ENCODE measurements around the gene KAZN.

Gene KAZN

DNA sequence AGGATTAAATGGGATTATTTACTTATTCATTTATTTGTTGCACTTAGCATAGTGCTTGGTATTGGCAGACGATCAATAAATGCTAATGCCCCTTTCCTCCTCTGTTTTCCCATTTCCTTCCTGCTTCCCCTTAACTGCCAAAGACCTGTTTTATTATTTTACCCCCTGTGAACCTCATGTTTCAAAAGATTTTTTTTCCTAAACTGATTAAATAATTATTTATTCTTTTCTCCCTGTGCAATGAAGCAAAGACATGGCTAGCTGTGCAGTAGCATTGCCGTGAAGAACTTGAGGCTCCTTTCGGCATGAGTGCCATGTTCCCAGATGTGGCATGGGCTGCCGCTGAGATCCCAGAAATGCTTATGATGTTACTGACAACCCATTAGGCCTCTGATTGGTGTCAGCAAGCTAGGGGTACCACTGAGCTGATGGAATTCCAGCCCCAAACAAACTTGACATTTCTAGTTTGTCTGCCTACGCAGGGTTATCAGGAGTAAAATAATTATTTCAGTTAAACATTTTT lies 288.6 kb downstream of the KAZN start:
- DNase-seq (ENCODE audit: low spot score), result no peak

DNA sequence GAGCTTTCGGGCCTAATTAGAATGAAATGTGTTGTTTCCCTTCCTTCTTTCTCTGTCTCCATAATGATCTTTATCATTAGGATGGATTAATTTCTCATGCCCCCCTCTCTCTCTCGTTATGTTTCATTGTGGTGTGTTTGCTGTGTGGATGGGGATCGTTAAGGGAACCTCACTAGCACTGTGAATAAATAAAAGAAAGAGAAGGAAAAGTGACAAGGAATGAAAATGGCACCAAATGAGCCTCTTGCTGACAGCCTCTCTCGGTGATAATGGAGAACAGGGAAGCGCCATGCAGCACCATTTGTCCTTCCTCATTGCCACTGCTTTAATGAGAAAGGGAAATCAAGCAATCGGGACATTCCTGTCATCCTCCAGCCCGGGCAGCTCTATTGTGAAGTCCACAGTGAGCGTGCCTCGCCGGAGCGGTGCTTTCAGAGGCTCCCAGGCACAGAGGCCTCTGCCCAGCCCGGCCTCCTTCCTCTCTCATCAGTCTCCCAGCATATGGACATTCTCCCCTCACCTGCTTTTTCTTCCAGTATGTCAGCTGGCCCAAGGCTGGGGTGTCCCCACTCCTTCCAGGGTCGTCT lies 289.4 kb downstream of the KAZN start:
- no peak for DNase-seq (ENCODE audit: low spot score)

DNA sequence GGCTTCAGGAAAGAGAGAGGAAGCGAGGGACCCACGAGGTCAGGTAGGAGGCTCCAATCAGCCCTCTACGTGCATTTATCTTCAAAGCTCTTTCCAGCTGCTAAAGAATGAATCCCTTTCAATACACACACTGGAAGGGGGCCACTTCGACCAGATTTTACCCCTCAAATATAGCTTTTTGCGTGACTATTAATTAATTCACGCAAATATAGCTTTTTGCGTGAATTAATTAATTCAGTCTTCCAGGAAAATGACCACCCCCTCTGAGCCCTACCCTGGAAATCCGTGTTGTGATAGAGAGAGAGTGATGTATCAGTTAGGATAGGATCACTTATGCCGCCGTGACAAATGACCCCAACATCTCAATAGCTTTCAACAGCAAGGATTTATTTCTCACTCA lies 289.9 kb downstream of the KAZN start:
- no peak for DNase-seq (ENCODE audit: low spot score)

DNA sequence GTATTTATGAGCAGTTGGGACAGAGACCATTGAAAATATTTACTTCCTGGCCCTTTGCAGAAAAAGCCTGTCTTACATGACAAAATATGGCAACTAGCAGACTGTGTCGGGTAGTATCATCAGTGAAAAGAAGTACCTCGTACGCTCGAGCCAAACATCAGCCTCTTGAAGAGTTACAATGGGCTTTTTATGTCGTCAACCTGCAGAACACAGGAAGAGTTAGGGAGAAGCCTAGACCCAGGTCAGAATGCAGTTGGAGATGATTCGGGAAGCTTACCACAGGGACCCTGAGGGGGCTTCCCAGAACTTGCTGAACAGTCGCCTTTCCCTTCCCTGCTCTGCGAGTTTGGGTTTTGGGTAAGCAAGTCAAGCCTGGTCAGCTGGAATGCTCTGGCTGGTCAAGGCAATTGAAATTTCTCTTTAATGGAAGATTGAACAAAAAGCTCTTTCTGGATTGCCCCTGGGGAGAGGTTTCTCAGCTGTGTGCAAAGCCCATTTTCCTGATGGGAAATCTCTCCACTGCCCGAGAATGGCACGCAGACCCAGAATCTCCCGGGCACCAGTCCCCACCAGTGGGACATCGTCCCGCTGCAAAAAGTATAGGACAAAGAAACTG lies 291.4 kb downstream of the KAZN start:
- DNase-seq (ENCODE audit: low spot score), result no peak

DNA sequence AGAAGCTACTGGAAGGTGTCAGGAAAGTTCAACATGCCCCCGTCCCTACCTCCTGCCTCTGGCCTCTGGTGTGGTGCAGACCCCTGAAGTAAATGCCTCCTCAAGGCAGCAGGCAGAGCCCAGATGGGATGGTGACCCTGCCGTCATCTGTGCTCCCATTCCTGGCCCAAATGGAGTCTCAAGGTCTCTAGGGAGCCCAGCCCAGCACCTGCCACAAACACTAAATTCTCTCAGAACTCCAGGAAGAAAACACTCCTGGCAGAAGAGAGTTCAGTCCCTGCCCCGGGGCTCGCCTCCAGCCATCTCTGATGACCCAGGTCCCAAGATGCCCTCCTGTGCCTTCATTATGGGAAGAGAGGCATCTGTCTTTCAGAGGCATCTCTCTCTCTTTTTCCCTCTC lies 293.5 kb downstream of the KAZN start:
- no peak for DNase-seq (ENCODE audit: low spot score)

DNA sequence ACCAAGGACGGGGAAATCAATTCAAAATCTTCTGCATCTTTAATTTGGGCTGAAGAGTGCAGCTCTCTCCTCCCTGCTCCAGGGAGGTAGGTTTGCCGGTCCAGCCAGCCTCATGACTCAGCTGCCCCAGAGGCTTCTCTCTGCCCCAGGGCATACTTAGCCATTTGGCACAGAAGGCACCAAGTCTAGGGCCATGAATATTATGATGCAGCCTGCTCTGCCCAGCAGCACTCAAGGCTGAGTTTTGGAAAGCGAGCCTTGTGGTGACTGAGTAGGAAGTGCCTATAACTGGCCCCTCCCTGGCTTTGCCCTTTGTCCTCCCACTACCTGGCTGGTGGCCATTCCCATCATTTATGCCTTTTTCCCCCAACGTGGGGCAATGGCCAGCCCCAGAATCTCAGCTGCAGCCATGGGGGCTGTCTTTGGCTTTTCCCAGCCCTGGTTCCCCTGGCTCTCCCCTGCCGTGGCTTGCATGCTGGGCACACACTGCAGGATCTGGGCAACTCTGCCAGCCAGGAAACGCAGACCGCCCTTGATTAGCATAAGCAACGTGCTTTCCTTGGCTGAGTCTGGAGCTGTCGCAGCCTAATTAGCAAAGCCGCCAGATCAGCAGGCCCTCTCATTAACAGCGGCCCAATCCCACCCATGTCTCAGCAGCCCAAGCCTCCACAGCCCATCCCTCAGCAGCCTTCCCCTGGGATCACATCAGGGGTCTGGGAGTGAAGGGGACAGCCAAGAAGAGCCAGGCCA lies 296.5 kb downstream of the KAZN start:
- DNase-seq (ENCODE audit: low spot score), result no peak

DNA sequence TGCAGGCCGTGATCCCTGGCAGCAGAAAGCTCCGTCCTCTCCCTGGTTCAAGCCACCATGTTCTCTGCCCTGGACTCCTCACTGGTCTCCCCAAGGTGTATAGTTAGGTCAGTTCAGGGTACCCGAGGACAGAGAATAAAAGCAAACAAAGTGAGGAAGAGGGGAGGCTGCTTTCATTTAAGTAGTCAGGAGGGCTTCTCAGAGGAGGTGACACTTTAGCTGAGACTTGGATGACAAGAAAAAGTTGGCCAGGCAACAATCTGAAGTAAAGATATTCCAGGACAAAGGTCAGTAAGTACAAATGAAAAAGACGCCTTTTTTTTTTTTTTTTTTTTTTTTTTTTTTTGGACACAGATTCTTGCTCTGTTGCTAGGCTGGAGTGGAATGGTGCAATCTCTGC lies 297.2 kb downstream of the KAZN start:
- no peak for DNase-seq (ENCODE audit: low spot score)

DNA sequence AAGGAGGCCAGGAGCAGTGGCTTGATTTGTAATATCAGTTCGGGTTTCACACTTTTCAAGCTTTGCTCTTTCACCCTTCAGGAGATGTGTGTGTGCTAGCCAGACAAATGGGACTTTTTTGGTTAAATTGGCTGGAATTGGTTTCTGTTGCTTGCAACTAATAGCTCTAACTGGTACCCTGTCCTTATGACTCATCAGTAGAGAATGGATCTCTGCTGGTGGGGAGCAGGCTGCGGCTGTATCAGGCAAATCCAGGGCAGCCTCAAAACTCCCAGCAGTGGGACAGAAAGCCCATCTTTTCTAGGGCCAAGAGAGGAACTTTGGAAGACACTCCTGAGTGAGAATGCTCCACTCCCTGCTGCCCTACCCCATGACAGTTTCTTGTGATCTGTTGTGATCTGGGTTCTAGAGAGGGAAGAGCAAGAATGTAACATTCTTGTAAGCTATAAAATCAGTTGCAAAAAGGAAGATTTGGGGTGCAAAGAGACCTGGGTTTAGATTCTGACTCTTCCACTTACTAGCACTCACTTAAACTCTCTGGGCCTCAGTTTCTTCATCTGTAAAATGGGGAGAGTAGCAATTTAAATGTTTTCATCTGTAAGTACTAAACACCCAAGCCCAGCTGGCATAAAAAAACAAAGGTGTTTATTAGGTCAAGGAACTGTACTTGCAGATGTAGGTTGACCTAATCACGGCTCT lies 298.0 kb downstream of the KAZN start:
- DNase-seq (ENCODE audit: low spot score), result no peak

DNA sequence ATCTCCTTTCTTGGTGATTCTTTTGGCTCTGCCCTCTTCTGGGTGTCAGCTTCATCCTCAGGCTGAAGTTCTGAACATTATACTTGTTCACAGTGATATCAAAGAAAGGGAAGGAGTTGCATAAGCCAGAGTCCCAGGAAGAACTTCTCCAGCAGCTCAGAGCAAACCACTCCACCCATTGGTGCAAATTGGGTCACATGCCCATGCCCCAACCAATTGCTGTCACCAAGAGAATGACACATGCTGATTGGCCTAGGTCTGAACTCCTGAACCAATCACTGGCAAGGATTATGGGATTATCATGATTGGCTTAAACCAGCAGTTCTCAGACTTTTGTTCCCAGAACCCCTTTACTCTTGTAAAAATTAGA lies 298.6 kb downstream of the KAZN start:
- DNase-seq (ENCODE audit: low spot score), result no peak

DNA sequence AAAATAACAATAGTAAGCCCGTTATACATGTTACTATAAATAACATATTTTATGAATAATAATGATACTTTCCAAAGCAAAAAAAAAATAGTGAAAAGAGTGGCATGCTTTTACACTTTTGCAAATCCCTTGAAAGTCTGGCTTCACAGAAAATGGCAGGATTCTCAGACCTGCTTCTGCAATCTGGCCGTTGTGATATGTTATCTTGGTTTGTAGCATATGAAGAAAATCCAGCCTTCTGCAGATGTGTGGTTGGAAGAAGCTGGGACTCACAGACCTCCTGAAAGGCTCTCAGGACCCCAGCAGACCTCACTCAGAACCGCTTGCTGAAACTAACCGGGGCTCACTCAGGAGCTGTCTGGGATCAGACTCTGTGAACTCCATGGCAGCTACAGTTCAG lies 299.1 kb downstream of the KAZN start:
- no peak for DNase-seq (ENCODE audit: low spot score)

DNA sequence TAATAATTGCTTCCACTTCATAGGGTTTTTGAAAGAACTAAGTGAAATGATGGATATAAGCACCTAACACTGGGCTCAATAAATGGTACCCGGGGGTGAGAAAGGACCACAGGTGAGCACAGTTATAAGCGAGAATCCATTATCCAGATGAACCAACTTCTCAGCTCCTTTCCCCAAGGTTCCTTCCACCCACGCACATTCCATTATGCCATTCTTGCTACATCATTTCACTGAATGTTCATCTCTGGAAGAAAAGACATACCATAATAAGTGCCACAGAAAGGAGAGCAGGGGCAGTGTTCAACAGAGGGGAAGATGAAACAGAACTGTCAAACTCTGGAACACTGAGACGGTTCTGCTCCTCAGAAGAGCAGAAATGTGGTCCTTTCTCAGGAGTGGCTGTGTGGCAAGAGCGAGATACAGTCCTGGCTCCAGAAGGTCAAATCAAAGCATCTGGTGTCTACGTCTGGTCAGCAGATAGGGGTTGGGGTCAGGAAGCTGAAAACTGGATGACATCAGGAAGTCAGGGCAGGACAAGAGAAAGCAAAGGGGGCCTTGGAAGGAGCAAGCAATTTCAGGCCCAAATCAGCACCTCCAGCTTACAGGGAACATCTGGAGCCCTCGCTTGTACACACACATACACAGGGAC lies 299.6 kb downstream of the KAZN start:
- DNase-seq (ENCODE audit: low spot score), result no peak

DNA sequence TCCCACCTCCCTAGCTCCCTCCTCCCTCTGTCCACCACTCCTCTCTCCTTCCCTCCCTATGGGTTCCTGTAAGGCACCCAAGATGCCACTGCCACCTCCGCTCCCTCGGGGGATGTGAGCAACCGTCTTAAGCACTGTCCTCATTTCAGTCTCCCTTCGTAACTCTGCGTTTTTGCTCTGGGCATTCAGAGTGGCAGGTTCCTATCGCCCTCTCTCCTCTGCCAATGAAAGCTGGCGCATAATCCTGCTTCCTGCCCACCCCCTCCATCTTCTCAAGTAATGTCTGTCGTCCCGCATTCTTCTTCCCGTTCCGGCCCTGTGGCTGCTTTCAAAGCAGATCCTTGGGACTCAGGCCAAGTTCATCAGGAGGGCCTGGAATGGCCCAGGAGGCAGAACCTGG lies 301.2 kb downstream of the KAZN start:
- no peak for DNase-seq (ENCODE audit: low spot score)

DNA sequence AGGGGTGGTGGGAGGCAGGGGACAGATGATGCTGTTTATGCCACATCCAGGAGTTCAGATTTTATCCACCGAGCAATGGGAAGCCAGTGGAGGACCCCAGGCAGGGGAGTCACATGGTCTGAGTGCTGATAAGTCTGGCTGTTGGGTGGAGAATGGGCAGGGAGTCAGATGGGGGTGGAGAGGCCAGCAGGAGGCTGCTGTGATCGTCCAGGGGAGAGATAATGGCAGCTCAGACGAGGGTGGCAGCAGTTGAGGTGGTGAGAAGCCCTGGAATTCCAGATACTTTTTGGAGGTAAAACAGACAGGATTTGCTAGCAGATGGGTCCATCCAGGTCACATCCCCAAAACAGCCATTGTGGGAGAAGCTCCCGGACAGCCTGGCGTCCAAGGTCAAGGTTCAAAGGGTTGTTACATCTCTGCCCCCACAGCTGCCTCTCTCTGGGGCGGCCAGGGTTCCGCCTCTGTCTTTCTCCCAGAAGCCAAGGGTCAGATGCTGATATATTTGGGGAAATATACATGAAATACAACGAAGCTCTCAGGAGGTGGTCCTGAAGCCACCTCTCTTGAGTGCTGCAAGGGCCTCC lies 303.0 kb downstream of the KAZN start:
- DNase-seq (ENCODE audit: low spot score), result no peak

DNA sequence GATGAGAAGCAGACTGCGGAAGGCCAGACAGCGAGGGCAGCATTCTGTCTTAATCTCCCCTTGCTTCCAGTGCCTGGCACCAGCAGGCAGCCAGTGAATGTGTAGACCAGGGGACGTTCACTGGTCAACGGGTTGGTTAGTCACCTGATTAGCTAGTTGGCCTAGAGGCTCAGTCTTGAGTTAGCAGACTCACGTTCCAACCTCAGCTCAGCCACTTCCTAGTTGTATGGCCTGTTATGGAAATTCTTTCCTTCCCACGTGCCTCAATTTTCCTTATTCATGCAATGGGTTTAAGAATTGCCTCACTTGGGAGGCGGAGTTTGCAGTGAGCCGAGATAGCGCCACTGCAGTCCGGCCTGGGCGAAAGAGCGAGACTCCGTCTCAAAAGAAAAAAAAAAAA lies 305.4 kb downstream of the KAZN start:
- no peak for DNase-seq (ENCODE audit: low spot score)

DNA sequence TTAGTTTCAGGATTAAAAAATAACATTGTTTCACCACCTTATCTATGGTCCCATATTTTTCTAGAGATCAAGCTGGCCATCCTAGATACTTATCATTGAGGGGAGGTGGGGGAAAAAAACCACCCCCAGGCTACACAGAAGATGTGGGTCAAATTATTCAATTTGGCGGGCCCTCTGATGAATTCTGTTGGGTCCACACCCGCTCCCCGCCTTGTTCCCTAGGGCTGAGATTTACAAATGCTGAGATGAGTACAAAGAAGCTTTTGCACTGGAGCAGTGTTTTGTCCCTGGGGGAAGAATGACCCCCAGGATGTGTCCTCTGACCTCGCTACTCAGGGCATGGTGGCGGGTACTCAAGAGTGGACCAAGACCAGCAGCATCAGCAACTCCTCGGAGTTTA lies 308.2 kb downstream of the KAZN start:
- no peak for DNase-seq (ENCODE audit: low spot score)

DNA sequence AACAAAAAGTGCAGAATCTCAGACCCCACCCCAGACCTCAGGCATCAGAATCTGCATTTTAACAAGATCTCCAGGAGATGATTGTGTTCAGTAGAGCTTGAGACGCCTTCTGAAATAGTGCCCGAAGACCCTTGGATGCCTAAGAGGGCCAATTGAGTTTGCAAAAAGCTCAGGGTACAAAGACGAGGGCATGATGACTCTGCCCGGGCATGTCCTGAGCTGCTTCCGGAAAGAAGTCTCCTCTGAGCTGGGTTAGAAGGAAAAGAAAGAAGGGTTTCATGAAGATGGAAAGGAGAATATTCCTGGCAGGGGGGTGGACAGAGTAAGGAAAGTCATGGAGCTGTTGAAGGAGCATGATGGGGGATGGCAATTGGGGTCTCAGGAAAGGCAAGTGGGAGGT lies 308.9 kb downstream of the KAZN start:
- DNase-seq (ENCODE audit: low spot score), result no peak

DNA sequence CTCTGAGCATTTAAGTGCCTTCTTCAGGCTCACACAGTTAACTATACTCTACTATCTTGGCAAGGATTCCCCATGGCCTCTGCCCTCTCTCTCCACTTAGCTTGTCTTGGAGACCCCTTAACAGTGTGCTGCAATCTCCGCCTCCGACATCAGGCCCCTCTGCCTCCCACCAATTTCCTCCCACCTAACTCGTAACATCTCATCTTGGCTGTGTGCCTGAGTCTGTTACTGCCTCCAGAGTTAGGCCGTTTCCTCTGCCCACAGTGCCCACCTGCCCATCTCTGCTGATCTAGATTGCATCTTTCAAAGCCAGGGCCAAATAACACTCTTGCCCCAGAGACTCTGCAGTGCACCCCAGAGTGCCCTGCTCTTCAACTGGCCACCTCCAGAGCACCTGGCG lies 310.8 kb downstream of the KAZN start:
- DNase-seq (ENCODE audit: low spot score), result no peak

DNA sequence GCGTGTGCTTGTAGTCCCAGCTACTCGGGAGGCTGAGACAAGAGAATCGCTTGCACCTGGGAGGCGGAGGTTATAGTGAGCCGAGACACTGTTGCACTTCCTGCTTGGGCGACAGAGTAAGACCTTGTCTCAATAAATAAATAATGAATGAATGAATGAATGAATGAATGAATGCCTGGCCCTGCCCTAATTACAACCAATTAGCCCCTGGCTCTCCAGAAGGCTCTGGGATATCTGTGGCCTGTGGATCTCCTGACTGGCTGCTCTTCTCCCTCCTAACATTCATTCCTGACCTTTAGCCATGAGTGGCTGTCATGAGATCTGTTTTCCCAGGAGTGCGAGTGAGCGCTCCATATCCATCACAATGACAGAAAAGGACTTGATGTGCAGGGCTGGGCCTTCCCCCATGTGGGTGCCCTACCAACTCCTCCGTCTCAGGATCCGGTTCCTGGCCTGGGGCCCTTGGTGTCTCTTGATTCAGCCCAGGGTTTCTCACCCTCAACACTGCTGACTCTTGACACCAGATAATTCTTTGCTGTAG lies 311.5 kb downstream of the KAZN start:
- DNase-seq (ENCODE audit: low spot score), result no peak

DNA sequence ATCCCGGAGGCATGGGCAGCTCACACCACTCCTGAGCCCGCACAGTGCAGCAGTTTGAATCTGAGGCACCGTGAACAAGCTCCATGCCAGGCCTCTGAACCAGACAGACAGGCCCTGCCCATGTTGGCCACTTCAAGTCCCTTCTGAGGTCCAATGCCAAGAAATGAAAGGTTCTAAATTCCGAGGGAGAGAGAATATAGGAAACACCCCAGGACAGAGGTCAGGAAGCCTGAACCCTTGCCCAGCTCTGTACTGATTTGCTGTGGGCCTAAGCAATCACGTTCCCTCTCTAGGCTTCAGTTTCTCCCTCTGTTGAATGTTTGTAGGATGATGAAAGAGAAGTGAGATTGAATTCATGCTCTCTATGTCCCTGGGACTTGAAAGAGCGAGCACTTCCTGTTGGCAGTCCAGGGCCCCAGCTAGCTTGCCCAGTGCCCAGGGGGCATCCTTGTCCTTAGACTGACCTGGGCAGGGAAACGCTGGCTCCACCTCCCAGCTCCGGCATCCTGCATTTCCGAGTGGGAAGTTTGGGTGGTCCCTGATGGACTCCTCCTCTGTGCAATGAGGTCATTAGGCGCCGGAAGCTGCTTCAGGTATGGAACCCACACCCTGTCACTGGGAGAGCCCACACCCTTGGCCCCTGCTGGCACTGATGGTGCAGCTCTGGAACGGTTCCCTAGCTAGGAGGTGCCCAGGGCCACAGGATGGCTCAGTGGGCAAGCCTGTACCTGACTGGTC lies 312.7 kb downstream of the KAZN start:
- DNase-seq (ENCODE audit: low spot score), result peak; percentile 63

DNA sequence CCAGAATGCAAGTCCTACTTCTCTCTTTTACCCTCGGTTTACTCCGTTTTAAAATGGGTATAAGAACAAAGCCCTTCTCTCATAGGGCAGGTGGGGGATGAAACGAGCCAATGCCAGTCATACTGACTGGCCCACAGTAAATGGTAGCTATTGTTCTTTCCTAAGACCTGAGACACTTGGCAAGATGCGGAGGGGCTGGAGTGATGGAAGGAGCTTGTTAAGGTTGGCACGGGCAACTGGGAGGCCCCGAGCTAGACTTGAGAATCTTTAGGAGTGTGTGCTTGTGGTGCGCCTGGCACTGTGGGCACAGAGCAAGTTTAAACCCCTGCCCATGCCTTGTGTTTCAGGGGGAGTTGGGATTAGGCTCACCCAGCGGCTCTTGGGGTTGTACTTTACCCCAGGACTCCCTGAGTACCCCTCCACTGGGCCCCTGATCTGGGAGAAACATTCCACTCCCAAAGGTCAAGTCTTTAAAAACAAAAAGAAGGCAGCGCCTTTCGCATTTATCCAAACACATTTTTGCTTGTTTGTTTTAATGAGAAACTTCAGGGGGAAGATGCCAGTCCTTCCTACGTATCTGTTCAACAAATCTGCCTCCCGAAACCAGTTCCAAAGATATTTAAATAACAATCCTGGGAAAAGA lies 314.5 kb downstream of the KAZN start:
- DNase-seq (ENCODE audit: low spot score), result no peak
